GM18505 (cell line): ENCODE results near the gene USP49.

Source experiments
- ATAC-seq: cut with Tn5 transposase; IDR thresholded peaks from one replicate; pipeline ENCODE4 v1.9.1; 2021; ENCODE audit not compliant: unreplicated experiment
- POLR2A ChIP-seq: IDR thresholded peaks from 4 replicates; pipeline ENCODE4 v1.6.1; 2011; ENCODE audit warnings: borderline replicate concordance; ENCODE audit not compliant: insufficient read depth, insufficient read length; ENCODE audit errors: extremely low read depth

Gene USP49

DNA sequence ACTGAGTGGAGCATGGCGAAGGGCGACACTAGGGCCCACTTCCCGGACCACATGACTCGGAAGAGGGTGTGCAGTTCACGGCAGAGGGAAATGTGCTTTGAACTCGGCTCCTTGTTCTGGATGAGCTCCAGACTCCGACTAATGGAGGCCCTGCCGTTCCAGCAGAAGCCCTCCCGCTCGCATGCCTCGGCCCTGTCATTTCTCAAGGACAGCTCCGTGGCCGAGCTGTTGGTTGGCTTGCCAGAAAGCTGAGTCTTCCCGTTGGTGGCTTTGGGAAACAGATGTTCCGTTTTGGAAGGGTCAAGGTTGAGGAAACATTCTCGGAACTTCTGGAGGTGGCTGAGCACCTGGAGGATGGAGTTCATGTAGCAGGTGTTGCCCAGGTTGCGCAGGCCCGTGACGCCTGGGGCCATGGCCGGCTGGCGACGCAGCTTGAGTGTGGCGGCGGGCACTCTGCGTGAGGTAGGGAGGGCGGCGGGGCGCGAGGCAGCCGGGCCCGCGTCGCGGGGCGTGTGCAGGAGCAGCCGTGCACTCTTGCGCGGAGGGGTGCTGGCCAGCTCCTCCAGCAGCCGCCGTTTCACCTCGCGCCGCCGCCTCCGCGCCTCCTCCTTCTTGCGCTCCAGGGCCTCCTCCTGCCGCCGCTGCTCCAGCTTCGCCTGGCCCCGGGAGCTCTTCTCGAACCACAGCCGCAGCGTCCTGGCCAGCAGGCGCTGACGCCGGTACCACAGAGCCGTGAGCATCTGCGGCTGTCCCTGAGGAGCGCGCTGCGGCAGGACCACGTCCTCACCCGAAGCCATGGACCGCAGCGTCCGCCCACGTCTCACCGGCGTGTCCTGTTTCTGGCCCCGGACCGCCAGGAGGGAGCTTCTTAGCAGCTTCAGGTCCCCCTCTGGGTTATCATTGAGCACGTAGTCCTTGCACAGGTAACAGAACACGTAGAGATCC, 89.1 kb downstream of the USP49 start:
- TF ChIP-seq POLR2A, result no peak
- ATAC-seq, result no peak

DNA sequence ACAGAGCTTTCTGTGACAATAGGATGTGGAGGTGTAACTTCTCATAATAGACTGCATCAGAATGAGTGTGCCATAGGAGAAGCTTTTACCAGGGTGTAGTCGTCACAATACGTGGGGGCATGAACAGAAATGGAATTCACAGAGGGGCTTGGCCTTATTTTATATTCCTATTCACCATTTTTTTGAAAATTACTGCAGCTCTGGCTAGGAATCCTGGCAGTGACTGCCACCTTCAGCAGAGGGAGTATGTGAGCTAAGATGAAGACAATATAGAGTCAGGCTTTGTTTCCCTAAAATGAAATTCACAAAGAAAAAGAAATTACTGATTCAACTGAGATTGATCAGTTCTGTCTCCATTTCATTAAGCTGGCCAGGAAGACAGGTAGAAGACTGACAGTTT, 93.8 kb downstream of the USP49 start:
- ATAC-seq, result no peak
- no peak for TF ChIP-seq POLR2A

DNA sequence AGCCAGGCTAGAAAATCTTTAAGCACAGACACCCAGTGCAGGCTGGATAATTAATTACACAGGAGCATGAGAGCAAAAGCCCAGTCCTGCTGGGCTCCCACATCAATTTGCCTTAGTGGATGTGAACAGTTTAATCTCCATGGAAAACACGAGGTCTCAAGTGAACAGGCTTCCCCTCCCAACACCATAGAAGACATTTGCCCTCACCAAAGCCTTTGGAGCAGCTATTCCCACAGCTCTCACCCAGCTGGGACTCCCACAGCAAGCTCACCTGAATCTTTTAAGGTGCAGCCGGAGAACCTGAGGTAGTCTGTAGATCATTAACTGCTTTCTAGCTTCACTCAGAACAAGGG, 95.6 kb downstream of the USP49 start:
- TF ChIP-seq POLR2A, result no peak
- ATAC-seq, result no peak

DNA sequence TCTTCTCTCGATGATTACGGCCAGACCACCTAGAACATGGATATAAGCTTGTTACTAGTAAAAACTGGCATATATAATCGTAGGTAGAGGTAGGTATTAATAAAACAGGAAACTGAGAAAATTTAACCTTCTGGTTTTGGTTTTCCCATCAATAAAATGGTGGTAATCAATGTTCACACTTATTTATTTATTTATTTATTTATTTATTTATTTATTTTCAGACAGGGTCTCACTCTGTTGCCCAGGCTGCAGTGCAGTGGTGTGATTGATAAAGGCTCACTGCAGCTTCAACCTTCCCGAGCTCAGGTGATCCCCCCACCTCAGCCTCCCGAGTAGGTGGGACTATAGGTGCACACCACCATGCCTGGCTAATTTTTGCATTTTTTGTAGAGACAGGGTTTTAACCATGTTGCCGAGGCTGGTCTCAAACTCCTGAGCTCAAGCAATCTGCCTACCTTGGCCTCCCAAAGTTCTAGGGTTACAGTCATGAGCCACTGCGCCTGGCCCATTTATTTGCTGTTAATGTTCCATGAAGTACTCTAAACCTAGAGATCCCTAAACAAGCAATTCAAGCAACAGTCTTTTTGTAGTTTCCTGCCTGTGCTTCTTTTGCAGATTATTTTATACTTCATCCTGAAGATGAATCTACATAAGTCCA, 96.1 kb downstream of the USP49 start:
- TF ChIP-seq POLR2A, result no peak
- ATAC-seq, result no peak

DNA sequence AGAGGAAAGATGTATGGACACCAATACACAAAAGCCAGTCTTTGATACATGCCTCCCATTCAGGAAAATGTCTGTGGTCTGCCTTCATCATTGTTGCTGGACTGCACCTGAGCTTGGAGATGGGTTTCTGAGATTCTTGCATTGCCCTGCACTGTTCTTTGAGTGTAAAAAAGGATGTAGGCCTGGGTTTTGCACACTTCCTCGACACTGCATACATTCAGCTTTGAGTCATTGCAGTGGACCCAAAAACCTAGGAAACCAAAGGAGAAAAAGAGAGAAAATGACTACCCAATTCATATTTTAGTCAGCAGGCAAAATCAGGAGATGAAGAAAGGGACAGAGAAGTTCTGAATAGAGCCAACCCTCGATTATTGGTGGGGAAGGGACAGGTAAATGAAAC, 98.7 kb downstream of the USP49 start:
- no peak for TF ChIP-seq POLR2A
- no peak for ATAC-seq

DNA sequence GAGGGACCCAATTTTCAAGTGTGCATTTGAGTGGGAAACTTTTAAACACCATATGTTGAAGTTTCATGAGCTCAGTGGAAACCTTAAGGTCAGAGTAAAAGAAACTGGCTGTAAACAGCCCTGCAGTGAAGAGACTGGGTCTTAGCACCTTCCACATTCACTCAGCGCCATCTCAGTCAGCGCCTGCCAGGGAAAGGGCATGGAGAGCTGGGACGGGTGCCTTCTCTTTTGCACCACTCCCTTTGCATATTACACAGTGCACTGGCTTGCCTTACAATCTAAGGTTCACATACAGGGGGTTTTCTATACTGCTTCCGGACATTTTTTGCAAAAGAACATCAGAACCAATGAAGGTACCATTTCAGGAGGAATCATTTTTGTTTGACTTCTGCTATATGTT, 103.2 kb downstream of the USP49 start:
- TF ChIP-seq POLR2A, result no peak
- no peak for ATAC-seq

DNA sequence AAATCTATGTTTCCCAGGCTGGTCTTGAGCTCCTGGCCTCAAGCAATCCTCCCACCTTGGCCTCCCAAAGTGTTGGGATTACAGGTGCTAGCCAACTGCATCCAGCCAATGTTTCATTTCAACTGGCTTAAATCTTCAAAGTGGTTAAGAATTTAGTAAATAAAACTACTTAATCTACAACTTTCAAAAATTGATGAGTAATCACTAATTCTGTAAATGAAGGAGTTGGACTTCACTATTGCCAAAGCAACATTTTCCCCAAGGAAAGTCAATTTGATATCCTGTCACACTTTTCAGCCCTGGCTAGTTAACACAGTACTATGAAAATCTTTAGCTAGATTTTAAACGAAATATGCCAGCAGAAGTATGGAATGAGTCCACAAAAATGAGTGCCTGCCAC, 103.9 kb downstream of the USP49 start:
- no peak for ATAC-seq
- TF ChIP-seq POLR2A, result no peak

DNA sequence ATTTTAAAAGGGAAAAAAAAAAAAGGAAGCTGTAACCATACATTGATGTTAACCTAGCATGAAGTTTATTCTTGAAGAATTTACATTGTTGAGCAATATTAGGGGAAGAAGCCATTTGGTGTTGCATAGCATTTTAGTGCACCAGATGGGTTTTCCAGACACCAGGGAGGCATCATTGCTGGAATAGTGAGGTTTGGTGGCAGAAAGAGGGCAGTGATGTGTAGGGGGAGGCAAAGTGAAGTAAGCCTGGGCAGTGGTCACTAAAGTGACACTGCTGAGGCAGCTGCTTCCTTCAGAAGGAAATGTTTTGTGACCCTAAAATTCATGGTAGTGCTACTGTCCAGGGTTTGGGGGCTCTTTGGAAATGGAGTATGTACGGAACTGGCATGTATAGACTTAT, 105.1 kb downstream of the USP49 start:
- ATAC-seq, result no peak
- no peak for TF ChIP-seq POLR2A

DNA sequence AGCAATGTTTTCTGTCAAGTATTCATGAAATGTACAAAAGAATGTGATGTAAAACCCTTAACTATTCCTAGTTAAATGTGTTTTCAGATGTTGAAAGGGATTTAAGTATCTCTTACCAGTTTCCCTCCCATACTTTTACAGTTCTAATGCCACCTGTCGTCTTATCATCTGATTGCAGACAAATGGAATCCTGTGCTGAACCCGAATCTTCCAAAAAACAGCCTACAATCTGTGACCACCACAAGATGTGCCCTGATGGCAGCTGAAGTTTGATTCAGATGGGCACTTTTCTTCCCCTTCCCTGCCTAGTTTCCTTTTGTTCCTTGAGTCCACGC, 105.8 kb downstream of the USP49 start:
- ATAC-seq, result no peak
- no peak for TF ChIP-seq POLR2A

DNA sequence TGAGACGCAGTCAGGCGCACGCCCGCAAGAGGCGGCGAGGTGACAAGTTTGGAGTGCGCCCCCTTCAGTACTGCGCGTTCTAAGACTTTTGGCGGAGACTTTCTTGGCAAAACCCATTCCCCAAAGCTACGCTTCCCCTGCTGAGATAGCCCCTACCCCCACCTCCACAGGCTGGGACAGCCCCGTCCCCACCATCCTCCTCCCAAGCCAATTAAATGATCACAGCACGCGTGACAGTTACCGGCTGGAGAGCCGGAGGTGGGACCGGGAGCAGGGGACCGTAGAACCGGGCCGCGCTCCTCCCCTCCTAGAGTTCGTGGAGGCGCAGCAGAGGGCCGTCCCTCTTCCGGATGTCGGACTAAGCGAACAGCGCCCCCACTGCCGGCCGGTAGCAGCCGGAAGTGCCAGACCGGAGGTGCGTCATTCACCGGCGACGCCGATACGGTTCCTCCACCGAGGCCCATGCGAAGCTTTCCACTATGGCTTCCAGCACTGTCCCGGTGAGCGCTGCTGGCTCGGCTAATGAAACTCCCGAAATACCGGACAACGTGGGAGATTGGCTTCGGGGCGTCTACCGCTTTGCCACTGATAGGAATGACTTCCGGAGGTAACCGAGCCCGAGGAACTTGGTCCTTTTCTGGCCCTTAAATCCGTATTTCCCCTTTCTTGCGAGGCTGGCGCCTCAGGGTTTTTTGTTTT, 107.8 kb downstream of the USP49 start, which contains the start of gene TOMM6:
Gene TOMM6, plus strand, starts transcription at position 476 of the 699 bp plus-strand sequence. Its CDS starts 4 bp downstream, at position 480.
- peak; percentile 87 for TF ChIP-seq POLR2A
- ATAC-seq, result peak; percentile 84

DNA sequence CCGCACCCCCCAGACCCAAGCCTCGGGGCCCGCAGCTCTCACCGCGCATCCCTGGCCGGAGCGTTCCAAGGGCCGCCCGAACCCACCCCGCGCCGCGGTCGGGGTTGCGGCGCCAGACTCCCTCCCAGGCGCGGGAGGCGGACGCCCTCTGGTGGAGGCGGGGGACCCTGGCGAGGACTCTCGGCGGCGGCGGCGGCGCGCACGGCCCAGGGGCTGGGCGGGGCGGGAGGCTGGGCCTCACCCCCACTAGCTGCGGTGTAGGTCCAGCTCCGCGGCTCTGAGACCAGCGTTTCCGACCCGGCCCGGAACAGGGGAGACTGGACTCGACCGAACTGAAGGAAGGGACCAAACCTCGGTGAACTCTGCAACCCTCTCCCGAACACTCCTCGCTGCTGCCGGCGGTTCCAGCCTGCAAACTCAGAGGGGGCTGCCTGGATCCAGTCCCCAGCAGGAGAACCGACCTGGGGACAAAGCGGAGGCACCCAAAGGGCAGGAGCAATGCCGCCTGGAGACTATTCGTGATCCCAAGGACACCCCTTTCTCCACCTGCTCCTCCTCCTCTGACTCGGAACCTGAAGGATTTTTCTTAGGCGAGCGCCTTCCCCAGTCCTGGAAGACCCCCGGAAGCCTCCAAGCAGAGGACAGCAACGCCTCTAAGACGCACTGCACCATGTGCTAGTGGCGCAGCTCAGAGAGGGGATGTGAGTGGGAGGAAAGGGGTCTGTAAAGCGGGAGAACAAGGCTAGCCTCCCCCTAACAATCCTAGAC, 108.5 kb downstream of the USP49 start:
- peak; percentile 45 for ATAC-seq
- TF ChIP-seq POLR2A, result peak; percentile 33

DNA sequence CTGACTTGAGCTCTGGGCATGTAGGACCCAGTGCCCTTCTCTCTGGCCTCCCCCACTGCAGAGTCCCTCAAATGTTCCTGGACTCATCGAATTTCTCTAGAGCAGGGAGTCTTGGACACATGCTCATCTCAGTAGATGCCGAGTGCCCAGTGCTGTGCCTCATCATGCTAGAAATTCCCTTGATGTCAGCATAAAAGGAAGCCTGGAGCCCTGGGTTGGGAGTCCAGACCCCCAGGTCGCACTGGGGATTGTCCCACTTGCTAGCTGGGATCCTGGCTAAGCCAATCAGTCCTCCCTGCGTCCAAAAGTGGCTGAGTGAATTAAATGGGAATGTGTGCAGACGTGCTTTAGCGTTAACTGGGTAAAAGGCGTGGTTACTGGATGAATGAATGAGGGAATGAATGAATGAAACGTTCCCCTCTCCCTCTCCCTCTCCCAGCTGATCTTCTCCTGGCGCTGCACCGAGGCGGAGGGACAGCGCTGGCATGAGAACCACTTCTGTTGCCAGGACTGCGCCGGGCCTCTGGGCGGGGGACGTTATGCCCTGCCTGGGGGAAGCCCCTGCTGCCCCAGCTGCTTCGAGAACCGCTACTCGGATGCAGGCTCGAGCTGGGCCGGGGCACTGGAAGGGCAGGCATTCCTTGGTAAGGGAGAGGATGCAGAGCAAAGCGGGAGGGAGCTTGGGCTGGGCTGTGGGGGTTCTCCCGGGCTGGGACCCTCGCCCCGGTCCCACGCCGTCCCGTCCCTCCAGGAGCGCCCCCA, 109.3 kb downstream of the USP49 start:
- no peak for TF ChIP-seq POLR2A
- ATAC-seq, result no peak
